Activated T-cell treated with anti-CD3 and anti-CD28 coated beads for 24 hours (primary cell): ENCODE data around the gene YTHDF1.

Experiments
- DNase-seq: peaks from one replicate; pipeline ENCODE4 v3.0.0-alpha.2; 2020; ENCODE audit warnings: low read depth

Gene YTHDF1

DNA sequence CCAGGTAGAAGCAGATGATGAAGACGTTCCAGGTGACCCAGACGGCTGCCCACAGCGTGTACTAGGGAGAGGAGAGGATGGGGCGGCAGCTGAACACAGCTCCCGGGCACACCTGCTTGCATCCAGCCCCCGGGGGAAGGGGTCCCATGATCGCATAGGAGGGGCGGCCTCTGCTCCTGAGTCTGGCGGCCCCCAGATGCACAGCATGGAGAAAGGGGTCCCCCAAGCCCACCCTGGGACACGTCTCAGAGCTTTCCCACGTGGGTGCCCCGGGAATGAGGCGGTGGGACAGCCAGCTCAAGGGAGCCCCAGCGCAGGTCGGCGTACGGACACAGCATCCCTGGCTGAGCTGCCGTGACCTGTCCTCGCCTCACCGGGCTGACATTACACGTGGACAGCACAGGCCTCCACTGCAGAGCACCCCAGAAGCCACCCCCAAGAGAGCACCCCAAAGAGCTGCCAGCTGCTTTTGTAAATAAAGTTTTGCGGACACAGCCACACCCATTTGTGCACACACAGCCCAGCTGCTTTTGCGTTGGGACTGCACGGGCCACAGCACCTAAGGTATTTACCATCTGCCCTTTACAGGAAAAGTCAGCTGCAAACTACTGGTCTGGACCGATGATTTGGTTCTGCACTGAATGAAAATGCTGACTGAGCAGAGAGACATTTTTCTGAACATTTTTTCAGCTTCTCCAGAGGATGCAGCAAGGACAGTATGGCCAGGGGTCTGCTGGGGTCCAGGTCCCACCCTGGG lies 33.1 kb upstream of the YTHDF1 start:
- no peak for DNase-seq

DNA sequence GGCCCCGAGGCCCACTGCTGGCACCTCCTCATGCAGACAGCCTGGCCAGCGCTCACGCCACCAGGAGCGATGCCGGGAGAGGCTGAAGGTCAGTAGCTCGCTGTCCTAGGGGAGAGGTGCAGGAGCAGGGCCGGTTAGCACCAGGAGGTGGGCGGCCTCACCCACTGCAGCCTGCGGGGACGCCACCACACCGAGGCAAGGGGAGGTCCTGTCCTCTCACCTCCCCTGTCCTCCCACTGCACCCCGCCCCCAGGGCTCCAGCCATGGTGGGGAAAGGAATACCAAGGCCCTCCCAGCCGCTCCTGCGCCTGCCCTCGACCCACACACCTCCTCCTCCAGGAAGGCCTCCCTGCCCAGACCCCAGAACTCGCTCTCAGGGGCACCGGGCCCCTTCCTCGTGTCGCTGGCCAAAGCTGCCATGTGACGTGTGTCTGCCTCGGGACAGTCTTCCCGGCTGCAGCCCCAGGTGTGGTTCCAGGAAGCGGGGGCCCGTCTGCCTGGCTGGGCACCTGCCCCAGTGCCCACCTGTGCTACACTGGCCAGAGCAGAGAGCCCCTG lies 31.8 kb upstream of the YTHDF1 start:
- DNase-seq = no peak

DNA sequence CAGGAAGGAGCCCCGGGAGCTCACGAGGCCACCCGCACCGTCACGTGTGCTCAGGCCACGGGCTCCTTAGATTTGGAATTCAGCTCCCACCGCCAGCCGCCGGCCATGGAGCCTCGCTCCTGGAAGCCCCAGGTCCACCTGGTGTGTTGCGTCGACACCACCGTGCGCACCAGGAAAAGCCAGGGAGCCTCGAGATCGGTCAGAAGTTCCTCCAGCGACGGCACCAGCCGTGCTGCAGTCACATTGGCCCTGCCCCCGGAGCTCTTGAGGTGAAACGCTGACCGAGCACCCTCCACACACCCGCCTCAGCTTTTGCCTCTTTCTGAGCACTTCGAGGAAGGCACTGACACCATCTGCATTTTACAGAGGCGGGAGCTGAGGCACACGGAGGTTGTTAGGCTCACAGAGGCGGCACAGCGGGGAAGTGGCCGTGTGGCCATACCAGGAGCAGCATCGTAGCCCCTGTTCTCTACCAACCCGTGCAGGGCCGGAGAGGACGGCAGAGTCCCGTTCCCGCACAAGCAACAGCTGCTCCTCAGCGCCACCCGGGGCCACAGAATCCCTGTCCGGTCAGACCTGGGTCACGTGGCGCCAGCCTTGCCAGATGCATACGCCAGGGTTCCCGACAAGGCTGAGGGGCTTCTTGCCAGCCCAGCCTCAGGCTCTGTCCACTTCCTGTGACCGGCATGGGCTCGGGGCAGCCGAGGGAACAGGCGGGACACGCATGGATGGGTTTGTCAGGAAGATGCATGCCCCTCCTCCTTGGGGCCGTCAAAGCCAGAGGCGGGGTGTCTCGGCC lies 30.8 kb upstream of the YTHDF1 start:
- no peak for DNase-seq

DNA sequence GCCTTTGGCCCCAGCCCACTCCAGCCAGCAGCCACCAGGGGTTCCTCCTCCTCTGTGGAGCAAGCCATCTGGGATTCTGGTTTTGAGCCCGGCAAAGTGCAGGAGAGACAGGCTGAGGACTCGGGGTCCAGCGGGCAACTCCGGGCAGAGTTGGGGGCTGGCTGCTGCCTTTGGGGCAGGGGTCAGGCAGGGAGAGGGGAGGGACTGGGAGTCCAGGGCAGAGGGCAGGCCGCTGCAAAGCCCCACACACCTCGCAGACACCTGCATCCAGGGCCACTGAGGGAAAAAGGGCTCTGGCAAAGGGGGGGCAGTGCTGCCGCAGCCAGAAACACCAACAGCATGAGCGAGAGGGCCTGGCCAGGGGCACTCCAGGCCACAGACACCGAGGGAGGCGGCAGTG lies 28.5 kb upstream of the YTHDF1 start:
- no peak for DNase-seq

DNA sequence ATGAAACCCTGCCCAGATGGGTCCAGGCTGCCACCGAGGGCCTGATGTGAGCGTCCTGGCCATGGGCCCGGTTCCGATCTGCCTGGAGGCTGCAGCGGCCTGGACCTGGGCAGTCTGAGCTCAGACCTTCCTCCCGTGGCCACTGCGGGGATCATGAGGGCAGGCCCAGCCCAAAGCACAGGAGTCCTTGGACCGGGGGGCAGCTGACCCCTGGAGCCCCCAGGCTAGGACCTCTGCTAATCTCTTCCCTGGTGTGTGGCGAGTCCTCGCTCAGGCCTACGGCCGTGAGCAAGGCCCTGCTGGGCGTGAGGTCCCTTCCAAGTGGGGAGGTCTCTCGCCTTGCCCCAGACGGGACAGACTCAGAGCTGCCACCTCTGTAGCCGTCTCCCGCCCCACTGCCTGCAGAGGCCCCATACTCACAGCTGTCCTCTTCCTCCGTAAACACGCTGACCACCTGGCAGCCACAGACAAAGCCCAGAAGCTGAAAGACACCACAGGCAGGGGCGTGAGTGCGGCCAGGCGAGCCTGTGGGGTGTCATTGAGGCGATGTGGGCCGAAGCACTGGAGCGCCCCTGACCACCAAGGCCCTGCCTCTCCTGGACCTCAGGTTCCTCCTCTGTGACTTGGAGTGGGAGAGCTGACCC lies 27.8 kb upstream of the YTHDF1 start:
- DNase-seq = no peak

DNA sequence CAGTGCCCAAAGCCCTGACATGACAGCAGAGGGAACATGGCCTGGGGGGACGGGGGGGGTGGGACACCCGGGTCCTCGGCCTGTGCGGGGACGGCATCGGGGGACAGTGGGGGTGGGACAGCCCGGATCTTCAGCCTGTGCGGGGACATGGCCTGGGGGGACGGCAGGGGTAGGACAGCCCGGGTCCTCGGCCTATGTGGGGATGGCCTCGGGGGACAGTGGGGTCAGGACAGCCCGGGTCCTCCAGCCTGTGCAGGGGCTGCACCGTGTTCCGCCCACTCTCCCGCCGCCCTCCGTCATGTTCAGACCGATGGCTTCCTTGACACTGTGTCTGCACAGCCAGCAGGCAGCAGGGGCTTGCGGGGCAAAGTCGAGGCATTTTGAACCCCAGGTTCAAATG lies 26.8 kb upstream of the YTHDF1 start:
- DNase-seq = no peak

DNA sequence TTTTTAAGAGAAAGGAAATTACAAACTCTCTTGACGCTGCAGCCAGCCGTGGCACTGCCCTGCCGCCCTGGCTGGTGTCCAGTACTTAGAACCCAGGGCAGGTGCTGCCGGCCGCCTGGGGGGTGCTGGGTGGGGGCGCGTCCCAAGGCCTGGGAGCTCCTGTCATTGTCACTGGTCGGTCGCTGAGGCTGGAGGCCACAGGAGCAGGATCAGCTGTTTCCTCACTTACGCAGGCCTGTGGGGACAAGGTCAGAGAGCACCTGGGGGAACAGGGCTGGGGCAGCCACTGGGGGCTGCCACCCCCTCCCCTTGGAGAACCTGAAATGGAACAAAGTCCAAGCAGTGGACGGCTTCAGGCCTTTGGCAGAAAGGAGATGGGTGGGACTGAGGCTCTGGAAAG lies 25.3 kb upstream of the YTHDF1 start:
- DNase-seq = no peak

DNA sequence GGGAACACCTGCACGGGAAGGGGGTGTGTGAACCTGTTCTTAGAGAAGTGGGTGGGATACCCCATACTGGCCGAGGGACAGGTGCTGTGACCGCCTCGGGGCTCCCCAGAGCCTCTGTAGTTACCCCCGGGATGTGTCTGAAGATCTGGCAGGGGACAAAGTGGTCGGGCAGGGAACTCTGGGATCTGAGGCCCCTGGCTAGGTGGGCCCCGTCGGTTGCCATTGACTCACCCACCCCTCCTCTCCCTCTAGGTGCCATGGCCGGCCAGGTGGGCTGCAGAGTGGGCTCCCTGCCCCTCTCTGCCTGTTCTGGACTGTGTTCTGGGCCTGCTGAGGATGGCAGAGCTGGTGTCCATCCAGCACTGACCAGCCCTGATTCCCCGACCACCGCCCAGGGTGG lies 24.1 kb upstream of the YTHDF1 start:
- no peak for DNase-seq

DNA sequence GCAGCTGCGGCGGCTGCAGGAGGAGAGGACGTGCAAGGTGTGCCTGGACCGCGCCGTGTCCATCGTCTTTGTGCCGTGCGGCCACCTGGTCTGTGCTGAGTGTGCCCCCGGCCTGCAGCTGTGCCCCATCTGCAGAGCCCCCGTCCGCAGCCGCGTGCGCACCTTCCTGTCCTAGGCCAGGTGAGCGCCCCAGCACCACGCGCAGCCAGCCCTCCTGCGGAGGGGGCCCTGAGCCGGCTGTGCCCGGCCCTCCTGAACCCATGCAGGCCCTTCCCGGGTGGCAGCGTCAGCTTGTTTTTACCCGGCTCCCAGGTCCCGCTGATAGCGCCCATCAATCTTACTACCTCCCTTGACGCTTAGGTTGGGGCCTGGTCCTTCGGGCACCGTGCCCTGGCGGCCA lies 23.5 kb upstream of the YTHDF1 start:
- no peak for DNase-seq

DNA sequence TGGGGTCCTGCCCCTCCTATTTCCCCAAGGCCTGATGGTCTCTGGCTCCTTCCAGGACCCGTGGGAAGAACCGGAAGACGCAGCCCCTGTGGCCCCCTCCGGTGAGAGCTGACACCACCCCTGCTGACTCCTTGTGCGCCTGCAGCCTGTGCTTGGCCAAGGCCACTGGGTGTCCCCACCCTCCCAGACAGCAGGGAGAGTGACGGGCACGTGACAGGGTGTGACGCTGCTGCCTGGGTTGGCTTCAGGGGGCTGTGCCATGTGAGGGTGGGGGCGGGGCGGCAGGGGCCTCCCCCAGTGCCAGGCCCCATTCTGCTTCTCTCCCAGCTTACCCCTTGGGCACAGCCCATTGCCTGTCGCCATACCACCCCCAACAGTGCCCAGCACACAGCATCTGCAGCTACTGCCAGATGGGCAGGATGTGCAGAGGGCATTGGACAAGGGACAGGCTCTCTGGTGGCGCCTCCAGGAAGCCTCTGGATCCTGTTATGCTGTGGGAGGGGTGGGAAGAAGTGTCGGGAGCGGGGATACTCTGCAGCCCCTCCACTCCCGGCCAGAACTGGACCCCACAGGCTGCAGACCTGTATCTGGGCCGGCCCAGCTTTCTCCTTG lies 22.7 kb upstream of the YTHDF1 start:
- DNase-seq = no peak

DNA sequence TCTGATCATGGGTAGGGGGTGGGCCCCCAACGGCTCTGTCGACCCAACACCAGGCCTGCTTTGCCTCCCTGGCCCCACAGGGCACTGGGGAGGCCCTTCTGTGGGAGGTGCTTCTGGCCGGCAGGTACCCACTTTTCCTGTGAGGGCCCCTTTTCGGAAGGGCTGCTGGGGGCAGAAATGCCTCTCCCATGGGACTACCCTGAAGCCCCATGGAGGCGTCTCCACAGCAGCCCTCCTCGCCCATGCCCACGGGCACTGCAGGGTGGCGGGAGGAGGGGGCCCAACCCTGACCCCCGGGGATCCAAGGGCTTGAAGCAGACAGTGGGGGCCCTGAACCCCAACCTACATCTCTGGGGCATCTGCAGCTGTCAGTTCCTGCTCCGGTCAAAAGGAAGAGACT lies 22.1 kb upstream of the YTHDF1 start:
- no peak for DNase-seq

DNA sequence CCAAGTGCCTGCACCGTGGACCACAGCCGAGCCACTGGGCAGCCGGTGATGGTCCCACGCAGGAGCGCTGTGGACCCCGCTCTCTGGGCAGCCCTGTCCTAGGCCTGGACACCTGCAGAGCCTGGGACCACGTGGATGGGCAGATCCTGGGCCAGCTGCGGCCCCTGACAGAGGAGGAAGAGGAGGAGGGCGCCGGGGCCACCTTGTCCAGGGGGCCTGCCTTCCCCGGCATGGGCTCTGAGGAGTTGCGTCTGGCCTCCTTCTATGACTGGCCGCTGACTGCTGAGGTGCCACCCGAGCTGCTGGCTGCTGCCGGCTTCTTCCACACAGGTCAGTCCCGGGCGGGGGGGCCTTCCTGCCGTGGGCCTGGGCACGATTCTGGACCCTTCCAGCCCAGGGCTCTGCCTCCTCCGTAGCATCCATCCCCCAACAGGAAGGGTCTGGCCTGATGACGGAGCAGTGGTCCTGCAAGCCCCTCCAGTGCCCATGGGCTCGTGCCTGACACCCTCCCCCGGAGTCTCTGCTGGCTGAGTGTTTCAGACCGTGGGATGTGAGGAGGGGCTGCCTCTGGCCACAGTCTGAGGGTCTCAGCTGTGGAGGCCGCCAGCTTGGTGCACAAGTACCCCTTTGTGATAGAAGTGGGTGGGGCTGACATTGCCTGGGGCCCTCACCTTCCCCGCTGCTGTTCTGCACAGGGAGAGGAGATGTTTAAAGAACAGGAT lies 20.3 kb upstream of the YTHDF1 start:
- DNase-seq = no peak

DNA sequence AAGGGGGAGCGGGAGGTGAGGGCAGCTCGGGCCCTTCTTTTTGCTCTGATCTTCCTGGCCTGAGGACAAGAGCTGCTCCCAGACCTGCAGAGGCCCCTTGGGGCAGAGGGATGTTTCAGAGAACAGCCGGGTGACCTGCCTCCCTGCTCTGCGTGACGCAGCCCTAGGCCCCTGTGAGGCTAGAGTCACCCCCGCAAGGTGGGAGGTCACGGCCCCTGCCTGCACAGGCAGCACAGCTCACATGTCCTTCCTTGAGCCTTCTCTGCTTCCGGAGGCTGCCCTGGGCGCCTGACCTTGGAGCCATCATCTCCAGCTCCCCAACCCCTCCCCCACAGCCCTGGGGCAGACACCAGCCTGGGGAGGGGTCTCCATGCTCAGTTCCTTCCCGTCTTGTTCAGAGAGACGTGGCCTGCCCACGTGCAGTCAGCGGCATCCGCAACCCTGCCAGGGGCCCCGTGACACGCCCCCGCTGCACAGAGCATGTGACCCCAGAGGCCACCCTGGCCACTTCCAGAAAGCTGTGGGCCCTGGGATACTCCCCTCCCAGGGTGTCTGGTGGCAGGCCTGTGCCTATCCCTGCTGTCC lies 19.6 kb upstream of the YTHDF1 start, which contains the start of gene BIRC7:
TSS of gene BIRC7 (plus strand) at position 507 of the 585 bp plus-strand sequence. CDS start 192 bp downstream, outside the sequence.
- no peak for DNase-seq

DNA sequence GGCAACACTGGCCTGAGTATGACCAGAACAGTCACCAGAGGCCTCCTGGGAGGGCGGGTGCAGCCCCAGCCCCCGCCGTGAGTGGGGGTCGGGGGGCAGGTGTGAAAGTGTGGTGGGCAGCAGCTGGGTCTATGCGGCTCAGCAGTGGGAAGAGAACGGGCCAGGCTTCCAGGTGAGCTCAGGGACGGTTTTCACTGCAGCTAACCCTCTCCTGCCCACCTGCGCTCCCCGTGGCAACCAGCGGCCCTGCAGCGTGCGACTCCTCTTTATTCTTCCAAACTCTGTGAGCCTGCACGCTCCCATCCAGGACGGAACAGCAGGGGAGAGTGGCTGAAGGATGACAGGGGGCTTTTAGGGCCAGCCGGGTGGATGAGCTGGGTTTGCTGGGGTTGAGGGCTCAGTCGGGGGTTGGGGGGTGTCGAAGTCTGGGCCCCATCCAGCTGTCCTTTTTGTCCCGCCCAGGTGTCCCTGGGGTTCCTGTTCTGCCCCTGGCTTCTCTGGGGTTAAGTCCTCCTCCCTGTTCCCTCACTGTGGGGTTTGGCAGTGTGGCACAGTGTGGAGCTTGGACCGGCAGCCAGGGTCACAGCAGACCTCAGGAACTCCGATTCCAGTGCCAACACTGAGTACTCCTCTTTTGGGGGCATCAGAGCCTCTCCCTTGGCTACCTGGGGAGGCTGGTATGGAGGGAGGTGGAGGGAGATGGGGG lies 18.9 kb upstream of the YTHDF1 start:
- DNase-seq = no peak

DNA sequence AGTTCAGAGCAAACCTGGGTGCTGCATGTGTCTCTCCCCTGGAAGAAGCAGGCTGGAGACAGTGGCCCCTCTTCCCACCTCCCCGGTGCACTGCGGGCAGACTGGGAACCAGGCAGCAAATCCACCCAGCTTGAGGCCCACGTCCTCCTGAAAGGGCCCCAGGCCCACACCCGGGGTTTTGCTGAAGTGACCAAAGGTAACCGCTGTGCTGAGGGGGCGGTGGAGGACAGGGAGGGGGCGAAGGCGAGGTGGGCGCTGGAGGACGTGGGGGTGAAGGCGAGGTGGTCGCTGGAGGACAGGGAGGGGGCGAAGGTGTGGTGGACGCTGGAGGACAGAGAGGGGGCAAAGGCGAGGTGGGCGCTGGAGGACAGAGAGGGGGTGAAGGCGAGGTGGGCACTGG lies 18.0 kb upstream of the YTHDF1 start:
- DNase-seq = no peak

DNA sequence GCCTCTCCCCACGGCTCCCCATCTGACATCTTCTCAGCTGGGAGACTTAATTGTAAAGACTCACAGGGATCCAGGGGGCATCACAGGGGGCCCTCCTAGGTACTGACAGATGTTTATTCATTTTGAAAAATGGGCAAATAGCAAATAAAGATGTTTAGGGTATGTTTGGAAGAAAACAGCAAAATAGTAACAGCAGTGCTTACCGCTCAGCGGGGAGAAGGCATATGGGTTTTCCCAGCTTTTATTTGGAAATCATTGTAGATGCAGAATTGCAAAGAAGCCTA lies 17.1 kb upstream of the YTHDF1 start:
- DNase-seq = no peak

DNA sequence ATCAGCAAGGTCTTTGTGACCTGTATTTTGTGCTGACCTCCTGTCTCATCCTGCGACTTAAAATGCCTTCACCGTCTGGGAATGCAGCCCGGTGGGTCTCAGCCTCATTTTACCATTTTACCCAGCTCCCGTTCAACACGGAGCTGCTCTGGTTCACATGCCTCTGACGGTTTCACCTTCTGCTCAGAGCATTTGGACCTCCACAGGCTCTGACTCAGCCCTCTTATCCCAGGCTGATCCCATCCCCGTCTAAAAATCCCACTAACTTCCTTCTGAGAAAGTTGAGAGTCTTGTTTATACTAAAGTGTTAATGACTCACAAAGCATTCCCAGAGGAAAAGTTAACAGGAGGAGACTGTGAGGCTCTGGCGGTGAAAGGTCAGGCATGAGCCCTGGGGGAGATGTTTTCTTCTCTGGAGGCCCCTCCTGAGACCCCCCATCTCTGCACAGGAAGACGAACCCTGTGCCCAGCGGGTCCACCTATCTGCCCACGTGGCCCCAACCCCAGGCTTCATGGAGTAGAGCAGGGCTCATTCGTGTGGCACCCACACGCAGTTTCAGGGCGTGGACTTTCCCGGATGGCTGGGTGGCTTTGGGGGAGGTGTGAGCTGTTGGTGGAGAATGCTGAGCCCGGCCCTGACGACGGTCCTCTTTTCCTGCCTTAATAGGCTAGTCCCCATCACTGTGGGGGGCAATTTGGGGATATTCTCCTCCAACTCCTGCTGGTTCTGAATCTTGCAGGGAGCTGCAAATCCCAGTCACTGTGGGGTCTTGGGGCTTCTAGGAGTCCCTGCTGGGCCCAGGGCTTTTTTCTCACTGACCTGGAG lies 16.5 kb upstream of the YTHDF1 start:
- DNase-seq = no peak

DNA sequence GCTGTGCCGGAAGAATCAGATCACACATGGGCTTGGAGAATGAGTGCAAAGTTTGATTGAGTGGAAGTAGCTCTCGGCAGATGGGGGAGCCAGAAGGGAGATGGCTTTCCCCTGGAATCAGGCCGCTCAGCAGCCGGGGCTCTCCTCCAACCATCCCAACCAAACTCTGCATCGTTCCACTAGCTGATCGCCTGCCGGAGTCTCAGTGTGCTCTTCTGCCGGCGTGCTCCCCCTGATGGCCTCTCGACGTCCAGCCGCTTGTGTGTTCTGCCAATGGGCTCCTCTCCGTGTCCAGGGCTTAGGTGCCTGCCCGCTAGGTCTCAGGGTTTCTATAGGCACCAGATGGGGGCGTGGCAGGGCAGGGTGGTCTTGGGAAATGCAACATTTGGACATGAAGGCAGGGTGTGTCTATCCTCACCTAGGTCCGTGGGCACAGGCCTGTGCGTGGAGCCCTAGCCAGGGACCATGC lies 14.9 kb upstream of the YTHDF1 start:
- no peak for DNase-seq

DNA sequence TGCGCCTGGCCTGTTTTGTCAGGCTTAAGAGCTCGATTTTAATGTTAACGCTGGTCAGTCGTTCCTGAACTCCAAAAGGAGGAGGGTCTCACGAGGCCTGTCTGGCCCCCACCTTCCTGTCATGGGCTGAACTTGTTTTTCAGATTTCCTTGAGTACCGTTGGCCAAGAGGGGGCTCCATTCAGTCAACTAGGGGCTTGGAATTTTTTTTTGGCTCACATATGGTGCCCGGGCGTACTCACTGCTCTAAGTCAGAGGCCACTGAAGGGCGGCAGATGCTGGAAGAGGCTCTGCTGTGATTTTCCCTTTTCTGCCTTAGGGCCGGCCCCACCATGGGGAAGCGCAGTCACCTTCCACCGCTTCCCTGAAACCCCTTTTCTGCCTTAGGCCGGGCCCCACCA lies 12.9 kb upstream of the YTHDF1 start:
- no peak for DNase-seq

DNA sequence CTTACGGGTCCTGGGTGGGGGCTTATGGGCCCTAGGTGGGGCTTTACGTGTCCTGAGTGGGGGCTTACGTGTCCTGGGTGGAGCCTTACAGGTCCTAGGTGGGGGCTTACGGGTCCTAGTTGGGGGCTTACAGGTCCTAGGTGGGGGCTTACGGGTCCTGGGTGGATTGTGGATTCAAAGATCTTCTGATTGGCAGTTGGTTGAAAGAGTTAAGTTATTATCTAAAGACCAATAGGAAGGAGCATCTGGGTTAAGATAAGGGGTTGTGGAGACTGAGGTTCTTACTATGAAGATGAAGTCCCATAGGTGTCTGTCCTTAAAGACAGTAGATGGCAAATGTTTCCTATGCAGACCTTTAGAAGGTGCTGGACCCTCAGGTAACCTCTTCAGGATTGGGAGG lies 11.3 kb upstream of the YTHDF1 start:
- DNase-seq = no peak
